NCI-H2081 (cell line): ENCODE results near the gene CCL15.

ENCODE experiments used
- DNase-seq, 2 experiments: peaks; one replicate each; lab custom pipeline; 2025; lab: John Stamatoyannopoulos, UW

CCL15 gene

DNA sequence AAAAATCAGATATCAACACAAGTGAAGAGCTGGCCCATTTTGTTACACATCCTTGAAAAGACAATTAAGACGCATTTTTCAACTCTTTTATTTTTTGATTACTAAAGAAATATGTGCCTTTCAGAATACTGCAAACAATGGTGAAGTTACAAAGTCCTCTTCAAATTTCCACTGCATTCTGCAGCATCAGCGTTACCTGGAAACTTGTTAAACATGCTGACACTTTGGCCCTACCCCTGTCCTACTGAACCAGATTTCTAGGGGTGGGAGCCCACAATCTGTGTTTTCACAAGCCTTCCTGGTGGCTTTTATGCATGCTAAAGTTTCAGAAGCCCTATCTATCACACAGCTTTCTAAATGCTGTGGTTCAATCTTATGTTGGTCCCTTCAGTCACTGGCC lies 10.3 kb downstream of the CCL15 start:
- no peak for DNase-seq

GRCh38 chr17:35988164-35988563 lies 13.2 kb downstream of the CCL15 start:
- no peak for DNase-seq

DNA sequence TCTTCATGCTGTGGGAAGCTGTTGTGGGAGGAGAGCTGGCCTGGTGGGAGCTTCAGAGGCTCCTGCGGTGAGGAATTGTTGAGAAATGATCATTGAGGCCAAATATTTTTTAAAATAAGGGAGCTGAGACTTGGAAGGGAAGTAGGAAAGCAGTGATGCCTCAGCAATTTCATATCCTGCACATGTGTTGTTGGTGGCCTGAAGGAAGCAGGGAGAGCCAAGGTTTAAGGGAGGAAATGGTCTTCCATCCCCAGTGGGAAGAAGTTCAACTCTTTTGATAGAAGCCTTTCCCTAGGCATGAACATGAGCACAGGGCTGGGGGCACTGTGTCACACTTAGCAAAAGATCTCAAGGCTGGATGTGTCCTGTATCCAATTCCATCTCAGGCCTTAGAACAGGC lies 14.7 kb downstream of the CCL15 start, which contains the start of gene CCL14:
CCL14 (minus strand) TSS at position 87 of the 400 bp plus-strand sequence; CDS start at position 7, 80 bp downstream.
- no peak for DNase-seq

GRCh38 chr17:35984140-35984539 lies 17.2 kb downstream of the CCL15 start:
- DNase-seq, result no peak

DNA sequence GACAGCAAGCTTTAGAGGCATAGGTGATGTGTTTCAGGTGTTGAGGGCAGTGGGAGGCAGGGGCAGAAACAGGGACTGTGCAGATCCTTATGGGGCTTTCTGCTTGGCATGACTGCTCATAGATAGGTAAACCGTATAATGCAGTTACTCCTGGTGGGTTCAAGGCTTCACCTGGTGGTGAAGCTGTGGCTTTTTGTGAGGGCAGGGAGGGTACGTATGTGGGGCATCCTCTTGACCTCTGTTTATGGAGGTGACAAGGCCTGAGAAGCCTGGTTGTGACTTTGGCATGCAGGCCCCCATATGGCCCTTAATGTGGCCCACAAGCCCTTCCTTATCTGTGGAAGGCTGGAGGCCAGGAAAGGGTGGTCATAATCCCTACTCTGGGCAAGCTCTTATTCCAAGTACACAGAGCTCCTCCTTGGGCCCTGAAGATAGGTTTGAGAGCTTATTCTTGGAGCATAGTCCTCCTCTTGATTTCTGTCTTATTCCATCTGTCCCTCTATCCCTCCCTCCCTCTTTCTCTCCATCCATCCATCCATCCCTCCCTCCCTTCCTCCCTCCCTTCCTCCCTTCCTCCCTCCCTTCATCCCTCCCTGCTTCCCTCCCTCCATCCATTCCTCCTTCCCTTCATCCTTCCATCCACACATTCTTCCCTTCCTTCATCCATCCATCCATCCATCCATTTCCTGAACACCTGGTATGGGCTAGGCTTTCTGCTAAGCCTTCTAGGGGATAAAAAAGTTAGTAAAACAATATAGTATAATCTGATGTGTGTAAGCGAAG lies 18.8 kb downstream of the CCL15 start:
- DNase-seq, result no peak

- DNase-seq, result no peak
These were observed 19.4 kb downstream of the CCL15 start for GRCh38 chr17:35981908-35982330.

DNA sequence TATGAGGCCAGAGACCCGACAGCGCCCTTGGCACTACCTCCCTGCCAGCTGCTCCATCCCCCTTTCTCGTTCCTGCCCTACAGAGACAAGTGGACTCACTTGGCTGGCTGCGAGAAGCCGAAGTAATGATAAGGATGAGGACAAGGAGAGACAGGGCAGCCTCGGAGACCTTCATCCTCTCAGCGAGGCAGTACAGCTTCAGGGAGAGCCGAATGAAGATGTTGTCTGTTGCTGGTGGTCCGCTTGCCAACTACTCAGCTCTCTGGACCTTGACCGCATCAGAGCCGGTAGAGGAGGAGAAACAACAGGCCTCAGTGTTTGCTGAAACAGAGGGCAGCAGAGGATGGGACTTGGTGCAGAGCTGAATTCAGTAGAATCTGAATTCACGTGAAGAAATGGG lies 20.1 kb downstream of the CCL15 start, which contains the start of gene CCL16:
CCL16 (minus strand) TSS at position 252 of the 400 bp plus-strand sequence; CDS start at position 175, 77 bp downstream.
- DNase-seq, result no peak

DNA sequence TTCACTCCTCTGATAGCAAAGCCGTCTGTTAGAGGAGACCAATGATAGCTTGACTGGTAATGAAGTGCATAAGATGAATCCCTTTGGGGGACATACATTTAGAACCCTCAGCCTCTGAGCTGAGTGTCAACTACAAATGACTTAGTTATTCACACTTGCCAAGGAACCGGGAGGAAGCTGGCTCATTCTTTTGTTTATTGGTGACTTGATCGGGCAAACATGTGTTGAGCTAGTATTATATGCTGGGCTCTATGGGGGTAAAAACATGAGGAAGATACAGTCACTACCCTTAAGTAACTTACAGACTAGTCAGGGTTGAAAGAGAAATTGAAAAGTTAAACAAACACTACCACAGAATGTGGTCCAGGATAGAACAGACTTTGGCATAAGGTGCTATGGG lies 23.0 kb downstream of the CCL15 start:
- DNase-seq, result no peak

DNA sequence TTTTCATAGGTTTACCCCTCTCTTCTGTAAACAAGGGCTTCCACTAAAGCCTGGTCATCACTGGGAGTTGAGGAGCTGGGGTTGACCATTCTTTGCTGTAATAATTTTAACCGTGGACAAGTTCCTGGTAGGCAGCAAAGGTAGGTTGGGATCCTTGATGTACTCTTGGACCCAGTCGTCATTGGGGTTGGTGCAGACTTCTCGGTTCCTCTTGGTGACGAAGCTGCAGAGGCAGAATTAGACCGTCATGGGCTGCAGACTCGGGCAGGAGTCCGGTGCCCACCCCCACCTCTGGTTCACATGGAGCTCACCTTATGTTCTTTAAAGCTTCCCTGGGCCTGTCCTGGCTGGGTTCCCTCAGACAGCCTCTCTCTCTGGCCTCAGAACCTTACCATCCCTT lies 23.8 kb downstream of the CCL15 start:
- no peak for DNase-seq

DNA sequence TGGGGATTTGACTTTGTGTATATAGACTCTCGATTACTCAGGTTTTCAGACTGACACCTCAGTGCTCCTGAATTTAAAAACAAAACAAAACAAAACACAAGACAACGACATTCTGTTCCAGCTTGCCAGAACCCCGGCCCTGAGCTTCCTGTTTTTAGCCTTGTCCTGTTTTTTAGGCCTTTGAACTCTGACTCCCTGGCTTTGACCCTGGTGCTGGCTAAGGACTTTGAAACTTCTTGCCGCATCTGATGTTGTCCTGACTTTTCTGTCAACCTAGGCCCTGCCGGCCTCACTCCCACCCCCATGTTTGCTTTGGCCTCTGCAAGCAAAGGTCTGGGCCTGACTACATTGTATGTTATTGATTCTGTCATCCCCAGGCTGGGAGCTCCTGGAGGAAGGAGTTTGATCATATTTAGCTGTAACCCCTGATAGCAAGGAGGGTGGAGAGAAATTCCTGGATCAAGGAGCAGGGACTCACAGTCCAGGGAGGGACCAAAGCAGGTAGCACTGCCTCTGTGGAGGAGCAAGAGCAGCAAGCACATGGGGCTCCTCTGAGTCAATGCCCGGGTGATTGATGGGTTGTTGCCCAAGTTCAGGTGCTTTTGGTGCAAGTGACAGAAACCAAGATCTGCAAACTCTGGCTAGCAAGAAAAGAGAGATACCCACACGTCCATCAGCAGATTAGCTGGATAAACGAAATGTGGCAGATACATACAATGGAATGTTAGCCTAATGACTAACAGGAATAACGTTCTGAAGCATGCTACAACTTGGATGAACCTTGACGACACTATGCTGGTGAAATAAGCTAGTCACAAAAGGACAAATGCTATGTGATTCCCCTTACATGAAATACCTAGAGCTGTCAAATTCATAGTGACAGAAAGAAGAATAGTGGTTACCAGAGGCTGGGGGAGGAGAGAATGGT lies 27.8 kb downstream of the CCL15 start:
- DNase-seq, result no peak

DNA sequence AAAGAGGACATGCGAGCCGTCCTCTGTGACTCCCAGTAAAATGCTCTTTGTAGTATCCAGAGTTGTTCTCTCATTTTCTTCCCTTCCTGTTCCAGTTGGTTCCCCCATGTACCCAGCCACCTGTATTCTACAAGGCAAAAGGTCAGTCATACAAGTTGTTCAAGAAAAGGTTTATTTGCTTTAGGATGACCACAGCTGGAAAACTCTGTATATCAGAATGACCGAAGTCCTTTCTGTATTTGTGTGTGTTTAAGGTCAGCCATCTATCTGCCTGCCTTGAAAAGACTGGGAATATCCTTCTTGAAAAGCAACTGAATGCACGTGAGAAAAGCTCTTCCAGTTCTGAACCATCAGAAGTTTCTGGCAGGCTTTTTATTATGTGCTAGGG lies 28.4 kb downstream of the CCL15 start:
- no peak for DNase-seq

DNA sequence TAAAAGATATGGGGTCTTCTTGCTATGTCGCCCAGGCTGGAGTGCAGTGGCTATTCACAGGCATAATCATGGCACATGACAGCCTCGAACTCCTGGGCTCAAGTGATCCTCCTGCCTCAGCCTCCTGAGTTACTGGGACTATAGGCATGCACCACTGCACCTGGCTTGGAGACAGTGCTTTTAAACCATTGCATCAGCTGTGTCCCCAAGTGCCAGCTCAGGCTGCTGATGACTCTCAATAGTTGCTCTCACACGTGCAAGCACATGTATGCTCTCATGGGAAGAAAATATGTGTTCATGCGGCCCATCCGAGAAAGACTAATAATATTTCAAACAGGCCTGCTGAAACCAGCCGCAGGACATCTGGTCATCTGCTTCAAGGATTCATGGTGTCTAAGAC lies 28.8 kb downstream of the CCL15 start:
- no peak for DNase-seq

DNA sequence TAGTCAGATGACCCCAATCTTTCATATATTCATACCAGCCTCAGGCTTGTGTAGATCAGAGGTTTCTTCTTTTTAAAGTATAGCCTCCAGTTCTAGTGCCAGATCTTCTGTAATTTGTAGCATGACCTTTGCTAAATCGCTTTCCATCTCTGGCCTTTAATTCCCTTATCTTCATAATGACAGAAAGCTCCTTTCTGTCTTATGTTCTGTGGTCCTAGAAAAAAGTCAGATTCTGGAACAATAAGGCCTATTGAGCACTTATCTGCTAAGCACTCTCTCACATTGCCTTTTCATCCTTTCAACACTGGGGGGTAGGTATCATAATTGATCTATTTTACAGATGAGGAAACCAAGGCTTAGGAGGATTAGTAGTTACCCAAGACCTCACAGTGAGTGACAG lies 29.3 kb downstream of the CCL15 start:
- DNase-seq, result no peak

DNA sequence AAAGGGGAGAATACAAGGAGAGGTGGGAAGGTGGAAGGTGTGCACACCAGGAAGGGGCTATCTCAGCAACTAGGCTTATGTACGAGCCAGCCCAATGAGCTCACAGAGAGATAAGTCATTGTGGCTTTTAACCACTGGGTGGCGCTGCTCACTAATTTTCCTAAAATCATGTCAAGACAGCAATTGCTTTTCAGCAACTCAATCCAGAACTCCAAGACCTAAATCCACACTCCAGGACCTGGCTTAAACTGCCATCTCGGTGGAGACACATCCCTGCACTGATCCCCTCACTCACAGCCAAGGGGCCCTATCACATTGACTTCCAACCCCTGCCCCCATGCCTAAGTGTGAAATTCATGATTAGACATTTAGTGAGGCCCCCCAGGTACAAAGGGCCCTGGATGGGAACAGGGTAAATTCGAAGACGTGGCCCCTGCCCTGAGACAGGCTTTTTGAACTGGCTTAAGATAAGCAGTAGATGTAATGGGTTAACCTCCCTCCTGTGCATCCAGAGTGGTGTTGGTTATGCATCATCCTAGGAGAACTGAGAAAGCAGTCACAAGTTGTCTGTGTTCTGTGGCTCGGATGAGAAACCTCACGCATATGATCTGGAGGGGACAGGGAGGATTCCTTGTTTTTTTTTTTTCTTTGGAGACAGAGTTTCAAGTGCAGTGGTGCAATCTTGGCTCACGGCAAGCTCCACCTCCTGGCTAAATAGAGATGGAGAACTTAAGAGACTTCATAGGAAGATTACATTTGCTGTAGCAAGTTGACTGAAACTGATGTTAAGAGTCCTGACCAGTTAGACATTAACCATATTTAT lies 31.6 kb downstream of the CCL15 start:
- peak; percentile 77 to 80 for DNase-seq

DNA sequence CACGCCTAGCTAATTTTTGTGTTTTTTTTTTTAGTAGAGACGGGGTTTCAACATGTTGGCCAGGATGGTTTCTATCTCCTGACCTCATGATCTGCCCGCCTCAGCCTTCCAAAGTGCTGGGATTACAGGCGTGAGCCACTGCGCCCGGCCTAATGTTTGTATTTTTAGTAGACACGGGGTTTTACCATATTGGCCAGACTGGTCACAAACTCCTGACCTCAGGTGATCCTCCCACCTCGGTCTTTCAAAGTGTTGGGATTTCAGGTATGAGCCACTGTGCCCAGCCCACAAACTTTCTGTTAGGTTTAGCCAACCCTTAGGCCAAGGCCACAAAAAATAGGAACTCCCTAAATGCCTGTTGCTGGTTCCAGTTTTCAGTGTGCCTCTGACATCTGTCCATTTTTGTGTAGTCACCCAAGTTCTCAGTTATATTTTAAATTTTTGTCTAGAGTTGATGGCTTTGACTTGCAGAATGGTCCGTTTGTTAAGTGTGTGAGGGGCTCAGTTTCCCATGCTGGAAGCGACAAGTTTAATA lies 32.8 kb downstream of the CCL15 start:
- DNase-seq, result no peak

DNA sequence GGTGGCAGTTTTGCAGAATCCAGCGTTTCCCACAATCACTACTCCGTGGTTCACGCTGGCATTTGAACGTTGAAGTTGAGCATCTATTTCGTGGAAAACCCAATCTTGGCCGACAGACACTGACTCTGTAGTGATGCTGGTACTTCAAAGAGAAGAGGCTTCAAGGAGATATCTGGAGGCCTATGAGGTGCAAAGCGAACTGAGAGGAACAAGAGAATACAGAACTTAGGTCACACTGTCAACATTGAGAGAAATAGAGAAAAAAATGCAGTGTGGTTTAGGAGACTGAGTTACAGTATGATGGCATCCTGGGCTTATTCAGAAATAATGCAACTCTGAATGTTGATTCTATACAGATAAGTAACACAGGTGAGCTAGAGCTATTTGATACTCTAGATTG lies 36.1 kb downstream of the CCL15 start:
- DNase-seq, result no peak

- no peak for DNase-seq
These were observed 37.7 kb downstream of the CCL15 start for GRCh38 chr17:35963663-35964062.

GRCh38 chr17:35953720-35954119 lies 47.6 kb downstream of the CCL15 start:
- DNase-seq, result no peak

DNA sequence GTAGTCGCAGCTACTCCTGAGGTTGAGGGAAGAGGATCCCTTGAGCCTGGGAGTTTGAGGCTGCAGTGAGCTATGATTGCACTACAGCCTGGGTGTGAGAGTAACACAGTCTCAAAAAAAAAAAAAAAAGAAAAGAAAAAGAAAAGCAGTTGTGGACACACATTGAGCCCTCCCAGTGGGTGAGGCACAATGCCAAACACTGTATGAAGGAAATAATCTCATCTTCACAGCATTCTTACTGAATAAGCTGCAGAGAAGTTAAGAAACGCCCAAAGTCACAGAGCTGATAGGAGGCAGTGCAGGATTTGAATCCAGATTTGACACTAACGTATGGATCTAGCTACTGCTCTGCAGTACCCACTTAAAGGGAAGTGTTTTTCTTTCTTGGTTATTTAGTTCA lies 52.0 kb downstream of the CCL15 start:
- DNase-seq, result no peak

DNA sequence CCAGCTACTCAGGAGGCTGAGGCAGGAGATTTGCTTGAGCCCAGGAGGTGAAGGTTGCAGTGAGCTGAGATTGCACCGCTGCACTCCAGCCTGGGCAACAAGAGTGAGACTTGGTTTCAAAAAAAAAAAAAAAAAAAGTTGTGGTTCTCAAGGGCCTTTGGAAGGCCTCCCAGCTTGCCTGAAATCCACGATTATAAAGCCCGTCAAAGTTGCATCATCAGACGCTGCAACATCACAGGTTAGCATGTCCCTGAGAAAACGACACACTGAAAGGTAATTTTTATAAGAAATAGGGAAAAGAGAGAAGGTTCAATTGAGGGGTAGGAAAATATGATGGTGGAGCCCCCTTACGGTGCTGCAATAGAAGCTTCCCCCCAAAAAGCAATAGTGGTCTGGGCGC lies 53.3 kb downstream of the CCL15 start:
- DNase-seq, result no peak
